ENCODE data around the gene ITSN1.

Gene ITSN1

DNA sequence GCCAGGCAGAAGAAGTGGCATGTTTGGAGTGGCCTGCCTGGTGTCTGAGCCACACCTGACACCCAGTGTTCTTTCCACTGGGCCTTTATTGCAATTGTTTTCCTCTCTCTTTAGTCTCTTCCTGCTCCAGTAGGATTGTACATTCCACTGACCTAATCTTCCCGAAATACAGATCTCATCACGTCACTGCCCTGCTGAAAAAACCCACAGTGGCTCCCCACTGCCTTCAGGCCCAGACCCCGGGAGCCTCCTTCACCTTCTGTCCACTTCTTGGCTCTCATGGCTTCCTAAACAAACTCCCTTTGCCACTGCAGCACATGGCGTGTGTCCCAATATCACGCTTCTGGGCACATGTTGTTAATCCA, 298.6 kb downstream of the ITSN1 start:
- DNase-seq: no peak

DNA sequence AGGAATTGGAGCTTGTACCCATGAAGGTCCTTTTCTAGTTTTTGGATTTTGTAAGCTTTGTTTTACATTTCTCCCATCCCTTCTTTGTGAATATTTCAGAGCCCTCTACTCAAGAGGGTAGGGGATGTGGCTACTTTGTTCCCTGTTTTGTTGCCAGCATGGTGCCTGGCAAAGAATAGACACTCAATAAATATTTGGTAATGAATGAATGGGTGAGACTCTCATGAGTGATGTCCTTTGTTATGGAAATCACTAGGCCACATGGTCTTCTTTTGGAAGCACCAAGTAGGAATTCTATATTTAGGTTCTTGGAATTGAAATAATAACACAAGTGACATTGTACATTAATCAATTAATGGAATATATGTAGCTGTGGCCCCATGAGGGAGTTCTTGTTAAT, 300.1 kb downstream of the ITSN1 start:
- no peak for DNase-seq

DNA sequence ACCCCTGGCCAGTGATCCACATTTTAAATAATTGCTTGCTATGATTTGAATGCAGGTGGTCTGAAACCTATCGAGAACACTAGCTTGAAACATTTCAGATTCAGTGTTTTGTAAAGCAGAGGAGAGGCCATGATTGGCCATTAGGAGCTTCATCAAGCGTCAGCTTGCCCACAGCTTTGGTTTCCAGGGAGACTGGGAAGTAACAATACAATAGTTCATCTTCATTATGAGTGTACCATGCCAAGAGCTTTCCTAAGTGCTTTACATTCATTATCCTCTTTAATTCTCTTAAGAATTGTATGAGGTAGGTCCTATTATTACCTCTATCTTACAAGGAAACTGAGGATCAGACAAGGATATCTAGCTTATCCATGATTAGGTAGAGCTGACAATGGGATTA, 301.0 kb downstream of the ITSN1 start:
- no peak for DNase-seq

DNA sequence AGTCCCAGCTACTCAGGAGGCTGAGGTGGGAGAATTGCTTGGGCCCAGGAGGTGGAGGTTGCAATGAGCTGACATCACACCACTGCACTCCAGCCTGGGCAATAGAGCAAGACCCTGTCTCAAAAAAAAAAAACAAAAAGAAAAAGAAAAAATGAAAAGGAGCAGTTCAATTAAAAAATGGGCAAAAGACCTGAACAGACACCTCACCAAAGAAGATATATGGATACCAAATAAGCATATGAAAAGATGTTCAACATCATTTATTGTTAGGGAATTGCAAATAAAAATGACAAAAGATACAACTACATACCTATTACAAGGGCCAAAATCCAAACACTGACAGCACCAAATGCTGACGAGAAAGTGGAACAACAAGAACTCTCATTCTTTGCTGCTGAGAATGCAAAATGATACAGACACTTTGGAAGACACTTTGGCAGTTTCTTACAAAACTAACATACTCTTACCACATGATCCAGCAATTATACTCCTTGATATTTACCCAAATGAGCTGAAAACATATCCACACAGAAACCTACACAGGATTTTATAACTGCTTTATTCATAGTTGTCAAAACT, 302.0 kb downstream of the ITSN1 start:
- no peak for DNase-seq

DNA sequence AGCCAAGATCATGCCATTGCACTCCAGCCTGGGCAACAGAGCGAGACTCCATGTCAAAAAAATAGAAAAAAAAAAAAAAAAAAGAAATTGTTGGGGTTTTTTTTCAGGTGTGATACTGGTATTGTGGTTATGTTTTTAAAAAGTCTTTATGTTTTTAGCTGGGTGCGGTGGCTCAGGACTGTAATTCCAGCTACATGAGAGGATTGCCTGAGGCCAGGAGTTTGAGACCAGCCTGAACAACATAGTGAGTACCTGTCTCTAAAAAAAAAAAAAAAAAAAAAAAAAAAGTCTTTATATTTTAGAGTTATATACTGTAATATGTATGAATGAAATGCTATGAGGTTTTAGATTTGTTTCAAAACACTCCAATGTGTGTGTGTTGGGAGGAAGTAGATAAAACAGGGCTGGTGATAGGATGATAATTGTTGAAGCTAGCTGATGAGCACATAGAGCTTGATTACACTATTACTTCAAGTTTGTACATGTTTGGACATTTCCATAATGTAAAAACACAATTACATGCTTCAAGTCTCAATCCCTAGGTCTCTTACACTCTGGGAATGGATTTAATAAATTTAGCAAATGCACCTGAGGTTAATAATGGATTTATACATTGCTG, 303.5 kb downstream of the ITSN1 start:
- DNase-seq: no peak

DNA sequence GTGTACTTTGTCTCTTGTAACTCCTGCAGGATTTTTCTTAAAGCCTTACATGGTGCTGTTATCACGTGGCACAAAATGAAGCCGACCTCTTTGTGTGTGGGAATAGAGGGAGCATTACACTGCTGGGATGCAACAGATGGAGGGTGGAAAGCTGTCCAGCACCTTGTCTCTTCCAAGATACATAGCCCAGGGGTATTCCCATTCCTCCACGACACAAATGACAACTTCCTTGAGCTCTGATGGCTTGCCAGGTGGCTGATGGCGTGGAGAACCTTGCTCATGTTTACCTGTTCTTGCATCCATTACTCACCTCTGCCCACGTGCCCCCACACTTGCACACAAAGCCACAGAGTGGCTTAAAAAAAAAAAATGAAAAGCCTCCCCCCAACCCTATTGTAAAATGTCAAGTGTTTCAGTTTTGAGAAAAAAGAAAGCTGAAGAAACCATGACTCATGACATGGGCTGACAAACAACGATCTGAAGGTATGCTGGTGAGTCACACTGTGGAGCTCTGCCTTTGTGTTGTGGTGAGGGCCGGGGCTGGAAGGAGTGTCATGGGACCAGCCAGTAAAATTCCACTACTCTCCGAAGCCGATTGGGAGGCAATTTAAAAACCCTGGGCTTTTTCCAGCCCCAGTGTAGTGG, 305.3 kb downstream of the ITSN1 start:
- DNase-seq: peak; percentile 62 to 76 (median 72)

DNA sequence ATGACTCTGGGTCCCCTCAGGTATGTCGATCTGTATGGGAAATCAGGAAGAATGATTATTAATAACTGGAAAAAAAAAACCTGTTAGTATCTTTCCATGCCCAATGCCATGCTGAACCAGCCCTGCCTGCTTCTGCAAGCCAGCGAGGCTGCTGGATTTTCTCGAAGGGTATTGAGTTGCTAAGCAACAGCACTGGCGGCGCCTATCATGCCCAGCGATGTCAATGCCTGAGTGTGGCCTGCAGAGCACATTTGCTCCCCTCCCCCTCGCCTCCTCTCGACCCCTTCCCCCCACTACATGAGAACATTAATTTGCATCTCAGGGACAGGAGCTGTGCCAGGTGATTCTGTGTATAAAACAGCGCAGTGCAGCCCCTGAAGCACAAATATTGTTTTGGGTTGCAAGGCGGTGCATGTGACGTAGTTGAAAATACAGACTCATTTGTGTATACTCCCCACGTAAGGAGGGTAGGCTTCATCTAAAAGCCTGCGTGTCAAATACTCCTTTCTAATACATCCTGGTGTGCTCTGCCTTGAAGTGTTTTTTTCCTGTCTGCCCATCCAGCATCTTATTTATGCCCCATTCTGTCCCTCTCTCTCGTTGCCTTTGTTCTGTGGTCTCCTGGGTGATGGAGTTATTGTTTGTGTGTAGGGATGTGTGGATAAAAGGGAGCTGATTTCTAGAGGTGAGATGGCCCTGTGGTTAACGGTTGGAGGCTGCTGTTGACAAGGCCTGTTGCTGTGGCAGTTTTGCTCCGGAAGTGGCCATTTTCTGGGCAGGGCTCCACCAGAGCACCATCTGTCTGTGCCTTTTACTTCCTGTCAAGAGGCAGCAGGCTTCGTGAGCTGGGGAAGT, 306.0 kb downstream of the ITSN1 start:
- peak; percentile 37 to 73 (median 61) for DNase-seq

DNA sequence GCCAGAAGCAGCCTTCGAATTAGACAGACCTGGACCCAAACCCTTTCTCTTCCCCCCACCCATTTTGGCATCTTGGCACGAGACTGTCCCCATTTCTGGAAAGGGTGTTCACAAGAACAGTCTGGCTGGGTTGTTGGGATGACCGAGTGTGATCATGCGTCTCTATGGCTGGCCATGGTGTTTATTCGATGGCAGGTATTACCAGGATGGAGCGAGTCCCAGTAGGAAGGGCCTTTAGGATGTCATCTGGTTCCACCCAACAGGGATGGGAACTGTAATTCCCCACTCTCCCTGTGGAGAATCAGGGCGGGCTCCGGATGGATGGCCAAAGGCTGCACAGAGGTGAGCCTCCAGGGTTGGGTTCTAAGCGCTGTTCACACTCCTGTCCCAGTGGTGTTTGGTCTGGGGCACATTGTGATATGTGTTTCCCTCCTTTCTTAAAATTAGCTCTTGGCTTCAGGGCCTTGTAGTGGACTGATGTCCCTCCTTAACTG, 306.7 kb downstream of the ITSN1 start:
- no peak for DNase-seq

All from activated CD4-positive, CD25-positive, alpha-beta regulatory T cell (primary cell).